GM20000 (cell line): Measurements from ENCODE around the gene C1QTNF2.

ENCODE experiments used
- DNase-seq: peaks from one replicate; pipeline ENCODE4 v3.0.0; 2012; ENCODE audit warnings: low spot score
- TF ChIP-seq, protein P1 (sequence below): IDR thresholded peaks from 2 replicates; pipeline ENCODE4 v1.5.1; 2012; ENCODE audit warnings: mild to moderate bottlenecking, control low read depth; ENCODE audit errors: extremely low read depth, missing control alignments

C1QTNF2 gene

GRCh38 chr5:160397492-160397891 lies 27.1 kb upstream of the C1QTNF2 start:
- DNase-seq: no peak

DNA sequence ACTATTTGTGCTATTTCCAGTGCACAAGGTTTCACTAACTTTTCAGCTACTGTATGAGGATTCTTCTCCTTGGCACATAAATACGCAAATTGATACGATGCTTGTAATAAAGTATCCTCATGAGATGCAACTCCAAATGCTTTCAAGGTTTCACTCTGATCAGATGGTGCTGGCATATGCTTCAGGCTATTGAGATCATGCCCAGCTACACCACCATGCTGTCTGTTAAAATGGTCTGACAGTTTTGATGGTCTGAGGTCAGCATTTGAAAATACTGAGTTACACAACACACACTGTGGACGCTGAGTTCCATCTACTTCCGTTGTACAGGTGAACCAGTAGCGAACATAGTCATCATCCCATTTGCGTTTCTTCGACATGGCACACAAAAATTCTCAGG lies 24.7 kb upstream of the C1QTNF2 start:
- DNase-seq: no peak
- TF ChIP-seq, protein P1, sequence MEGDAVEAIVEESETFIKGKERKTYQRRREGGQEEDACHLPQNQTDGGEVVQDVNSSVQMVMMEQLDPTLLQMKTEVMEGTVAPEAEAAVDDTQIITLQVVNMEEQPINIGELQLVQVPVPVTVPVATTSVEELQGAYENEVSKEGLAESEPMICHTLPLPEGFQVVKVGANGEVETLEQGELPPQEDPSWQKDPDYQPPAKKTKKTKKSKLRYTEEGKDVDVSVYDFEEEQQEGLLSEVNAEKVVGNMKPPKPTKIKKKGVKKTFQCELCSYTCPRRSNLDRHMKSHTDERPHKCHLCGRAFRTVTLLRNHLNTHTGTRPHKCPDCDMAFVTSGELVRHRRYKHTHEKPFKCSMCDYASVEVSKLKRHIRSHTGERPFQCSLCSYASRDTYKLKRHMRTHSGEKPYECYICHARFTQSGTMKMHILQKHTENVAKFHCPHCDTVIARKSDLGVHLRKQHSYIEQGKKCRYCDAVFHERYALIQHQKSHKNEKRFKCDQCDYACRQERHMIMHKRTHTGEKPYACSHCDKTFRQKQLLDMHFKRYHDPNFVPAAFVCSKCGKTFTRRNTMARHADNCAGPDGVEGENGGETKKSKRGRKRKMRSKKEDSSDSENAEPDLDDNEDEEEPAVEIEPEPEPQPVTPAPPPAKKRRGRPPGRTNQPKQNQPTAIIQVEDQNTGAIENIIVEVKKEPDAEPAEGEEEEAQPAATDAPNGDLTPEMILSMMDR: no peak

More at GRCh38 chr5:160397492-160397891, 27.1 kb upstream of the C1QTNF2 start:
- TF ChIP-seq, protein P1: no peak

DNA sequence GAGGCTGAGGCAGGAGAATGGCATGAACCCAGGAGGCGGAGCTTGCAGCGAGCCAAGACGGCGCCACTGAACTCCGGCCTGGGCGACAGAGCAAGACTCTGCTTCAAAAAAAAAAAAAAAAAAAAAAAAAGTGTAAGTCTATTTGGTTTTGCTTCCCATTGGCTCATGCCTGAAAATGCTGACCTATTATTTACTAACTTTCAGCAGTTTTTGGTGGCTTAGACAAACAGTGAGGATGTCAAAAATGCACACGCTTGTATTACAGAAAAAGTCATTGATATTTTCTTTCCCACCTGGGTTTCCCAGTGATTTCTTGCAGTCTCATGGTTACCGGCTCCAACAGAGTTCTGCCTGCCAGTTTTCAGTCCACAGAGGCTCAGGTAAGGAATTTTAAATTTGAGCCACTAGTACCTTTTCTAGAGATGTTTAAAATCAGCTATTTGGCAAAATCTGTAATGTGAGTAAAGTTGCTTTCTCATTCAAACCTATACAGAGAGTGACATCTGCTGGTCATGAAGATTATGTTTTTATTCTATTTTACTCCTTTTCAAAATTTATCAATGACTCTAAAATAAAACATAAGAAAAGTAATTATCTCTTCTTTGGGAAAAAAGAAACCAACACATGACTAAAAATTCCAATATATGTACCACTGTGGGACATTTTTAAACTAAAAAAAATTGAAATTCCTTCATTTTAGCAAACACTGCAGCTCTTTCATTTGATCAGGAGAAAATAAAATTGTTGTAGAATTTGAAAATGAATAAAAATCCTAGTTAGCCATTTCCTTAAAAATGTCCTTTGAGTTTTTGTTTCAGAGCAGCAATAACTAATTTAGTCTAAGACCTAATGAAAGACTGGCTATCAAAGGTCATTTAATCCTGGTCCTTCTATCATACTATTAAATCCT lies 20.6 kb upstream of the C1QTNF2 start:
- DNase-seq: no peak
- TF ChIP-seq, protein P1: no peak

- TF ChIP-seq, protein P1: no peak
- DNase-seq: no peak
These were observed 17.0 kb upstream of the C1QTNF2 start for GRCh38 chr5:160387445-160387844.

DNA sequence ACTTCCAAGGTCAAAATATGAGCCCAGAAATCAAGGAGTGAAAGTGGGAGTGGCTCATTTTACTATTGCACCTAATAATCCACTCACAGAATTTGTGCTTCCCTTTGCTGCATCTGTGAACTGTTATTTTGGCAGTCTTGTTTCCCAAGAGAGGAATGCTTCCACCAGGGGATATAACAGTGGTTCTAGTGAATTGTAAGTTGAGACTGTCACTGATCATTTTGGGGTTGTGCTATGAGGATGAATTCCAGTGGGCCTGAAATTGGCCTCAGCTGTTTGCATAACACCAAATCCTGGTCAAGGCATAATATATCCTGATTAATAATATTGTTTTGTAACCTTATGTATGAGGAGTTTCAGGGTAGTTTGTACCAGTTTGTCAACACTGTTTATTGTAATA lies 15.1 kb upstream of the C1QTNF2 start:
- DNase-seq: no peak
- TF ChIP-seq, protein P1: no peak

- TF ChIP-seq, protein P1: no peak
- no peak for DNase-seq
These were observed 14.3 kb upstream of the C1QTNF2 start for GRCh38 chr5:160384681-160385080.

GRCh38 chr5:160382346-160382745 lies 11.9 kb upstream of the C1QTNF2 start:
- DNase-seq: no peak
- TF ChIP-seq, protein P1: no peak
